Neural cell (in vitro differentiated cells): ENCODE data around the gene TNIP3. TPM values are rescaled to one million over a fixed set of nuclear protein-coding genes. Genes with fewer than 3 reads are reported as not detected.

Source experiments
- H2AFZ ChIP-seq: fragments of 200-600, 300-800 bp; sonication (generic), shearing (Covaris generic); 2 replicates; pipeline ENCODE4 v1.6.0; 2014; ENCODE audit warnings: low read depth, mild to moderate bottlenecking, antibody characterized with exemption, low read length, moderate library complexity
- H3F3A ChIP-seq: fragments of 200-600 bp; shearing (Covaris generic); 2 replicates; pipeline ENCODE4 v1.6.1; 2016; ENCODE audit warnings: mild to moderate bottlenecking, moderate library complexity, mixed read lengths, antibody characterized with exemption, low read length; ENCODE audit not compliant: insufficient read depth, poor library complexity, severe bottlenecking
- H3K27ac ChIP-seq: fragments of 200-600, 300-800 bp; sonication (generic), shearing (Covaris generic); 2 replicates; pipeline ENCODE4 v1.5.1; 2014; ENCODE audit warnings: mild to moderate bottlenecking, low read length, moderate library complexity
- H3K27me3 ChIP-seq: fragments of 300-800, 200-600 bp; sonication (generic), shearing (Covaris generic); 2 replicates; pipeline ENCODE4 v1.6.0; 2014; ENCODE audit warnings: mild to moderate bottlenecking, low read depth, low read length, moderate library complexity; ENCODE audit not compliant: insufficient read depth
- H3K36me3 ChIP-seq: fragments of 300-800, 200-600 bp; sonication (generic), shearing (Covaris generic); 2 replicates; pipeline ENCODE4 v1.5.1; 2014; ENCODE audit warnings: mild to moderate bottlenecking, antibody characterized with exemption, low read length, moderate library complexity; ENCODE audit not compliant: insufficient read depth
- H3K4me2 ChIP-seq: fragments of 300-800, 200-600 bp; sonication (generic), shearing (Covaris generic); 2 replicates; pipeline ENCODE4 v1.6.0; 2014; ENCODE audit warnings: mild to moderate bottlenecking, low read length
- H3K4me3 ChIP-seq: fragments of 300-800, 200-600 bp; sonication (generic), shearing (Covaris generic); 2 replicates; pipeline ENCODE4 v1.5.1; 2014; ENCODE audit warnings: mild to moderate bottlenecking, low read length, moderate library complexity
- H3K79me2 ChIP-seq: fragments of 200-600 bp; shearing (Covaris generic); replicated peaks from 2 replicates; pipeline ENCODE4 v1.6.0; 2014; ENCODE audit warnings: mild to moderate bottlenecking, low read length, moderate library complexity; ENCODE audit not compliant: insufficient read depth
- H3K9ac ChIP-seq: fragments of 300-800, 200-600 bp; sonication (generic), shearing (Covaris generic); 2 replicates; pipeline ENCODE4 v1.6.1; 2016; ENCODE audit warnings: mild to moderate bottlenecking, low read length, mixed read lengths
- H3K9me2 ChIP-seq: fragments of 200-600 bp; shearing (Covaris generic); 2 replicates; pipeline ENCODE4 v1.6.1; 2016; ENCODE audit warnings: mild to moderate bottlenecking, low read length, mixed read lengths; ENCODE audit not compliant: insufficient read depth
- H3K9me3 ChIP-seq: fragments of 200-600, 300-800 bp; sonication (generic), shearing (Covaris generic); 2 replicates; pipeline ENCODE4 v1.6.1; 2016; ENCODE audit warnings: mild to moderate bottlenecking, mixed run types, low read length, moderate library complexity, mixed read lengths
- H4K20me1 ChIP-seq: fragments of 200-600 bp; shearing (Covaris generic); 2 replicates; pipeline ENCODE4 v1.6.1; 2016; ENCODE audit warnings: mild to moderate bottlenecking, mixed run types; ENCODE audit not compliant: insufficient read depth
- CTCF ChIP-seq: fragments of 450-650 bp; IDR thresholded peaks from 2 replicates; pipeline ENCODE4 v1.5.1; 2014; ENCODE audit warnings: antibody characterized with exemption, mild to moderate bottlenecking, moderate library complexity; ENCODE audit not compliant: poor library complexity, severe bottlenecking
- EP300 ChIP-seq: fragments of 450-650 bp; conservative IDR thresholded peaks from 2 replicates; pipeline ENCODE4 v1.6.1; 2014; ENCODE audit warnings: antibody characterized with exemption, mild to moderate bottlenecking, moderate library complexity; ENCODE audit not compliant: poor library complexity, severe bottlenecking
- EZH2 ChIP-seq: fragments of 200-600, 300-800 bp; shearing (Covaris generic), sonication (generic); IDR thresholded peaks from 2 replicates; pipeline ENCODE4 v1.6.1; 2014; ENCODE audit warnings: antibody characterized with exemption, low read length, borderline replicate concordance, mild to moderate bottlenecking; ENCODE audit not compliant: insufficient read depth, poor library complexity, severe bottlenecking
- MXI1 ChIP-seq: fragments of 450-650 bp; conservative IDR thresholded peaks from 2 replicates; pipeline ENCODE4 v1.6.1; 2014; ENCODE audit warnings: antibody characterized with exemption, mild to moderate bottlenecking; ENCODE audit not compliant: poor library complexity, severe bottlenecking
- POLR2AphosphoS5 ChIP-seq: IDR thresholded peaks from 2 replicates; pipeline ENCODE4 v1.6.1; 2012
- RAD21 ChIP-seq: fragments of 450-650 bp; conservative IDR thresholded peaks from 2 replicates; pipeline ENCODE4 v1.6.1; 2014; ENCODE audit warnings: antibody characterized with exemption, mild to moderate bottlenecking, moderate library complexity
- REST ChIP-seq: IDR thresholded peaks from 2 replicates; pipeline ENCODE4 v1.6.1; 2012; ENCODE audit warnings: borderline replicate concordance
- SMC3 ChIP-seq: fragments of 450-650 bp; conservative IDR thresholded peaks from 2 replicates; pipeline ENCODE4 v1.6.1; 2014; ENCODE audit warnings: antibody characterized with exemption, mild to moderate bottlenecking, moderate library complexity; ENCODE audit not compliant: poor library complexity
- TAF1 ChIP-seq: IDR thresholded peaks from 2 replicates; pipeline ENCODE4 v1.6.1; 2012; ENCODE audit warnings: low read depth
- polyA plus RNA-seq: library from polyadenylated mRNA; depleted of rRNA; stranded (reverse); fragments of >200 nt; gene quantifications from 2 replicates; pipeline ENCODE4 v1.2.3, GENCODE V29; 2014

Gene TNIP3
- polyA plus RNA-seq, 1 donor from 2014 or later = 0.09 TPM

GRCh38 chr4:121199742-121200561 lies 35.8 kb upstream of the TNIP3 start:
- Histone ChIP-seq H3F3A (no peaks in the 10 kb centered on the region), H3K4me2 (no peak overlapping the region), H3K79me2 (no peaks in the 10 kb centered on the region), H3K27me3 (no peaks in the 10 kb centered on the region), H2AFZ (no peak overlapping the region), H4K20me1 (no peaks in the 10 kb centered on the region), H3K9me2 (no peaks in the 10 kb centered on the region), H3K36me3 (no peaks in the 10 kb centered on the region), H3K9me3 (no peaks in the 10 kb centered on the region), H3K27ac (no peak overlapping the region), H3K4me3 (no peak overlapping the region), H3K9ac (no peak overlapping the region)
- TF ChIP-seq RAD21 (no peak), EZH2 (no peak), MXI1 (no peak), POLR2AphosphoS5 (no peak)

GRCh38 chr4:121198251-121198650 lies 34.1 kb upstream of the TNIP3 start:
- TF ChIP-seq EP300 = no peak
- no peak for TF ChIP-seq EZH2
- TF ChIP-seq TAF1 = no peak
- no peak for TF ChIP-seq CTCF
- no peak for TF ChIP-seq SMC3
- TF ChIP-seq POLR2AphosphoS5 = no peak
- no peak for TF ChIP-seq RAD21
- TF ChIP-seq REST = no peak
- TF ChIP-seq MXI1 = no peak
- Histone ChIP-seq H3K27ac (no peak overlapping the region), H3K9me3 (no peaks in the 10 kb centered on the region), H3K36me3 (no peaks in the 10 kb centered on the region), H2AFZ (no peak overlapping the region), H4K20me1 (no peaks in the 10 kb centered on the region), H3K9me2 (no peaks in the 10 kb centered on the region), H3K9ac (no peak overlapping the region), H3F3A (no peaks in the 10 kb centered on the region), H3K4me3 (no peak overlapping the region), H3K27me3 (no peaks in the 10 kb centered on the region), H3K79me2 (no peaks in the 10 kb centered on the region), H3K4me2 (no peak overlapping the region)
